Subcutaneous abdominal adipose tissue (tissue), 5 donors: ENCODE data around the gene ATP11A.
"Not testable (repeated sequence)": the region's sequence is repeated elsewhere in the genome, so short reads cannot be mapped to it uniquely, and the experiment has no call there.

Experiments used
- H3K27ac ChIP-seq: one replicate; pipeline ENCODE4 v1.7.0; 2013; ENCODE audit warnings: low read depth, mild to moderate bottlenecking, inconsistent platforms, low read length, moderate library complexity
- H3K27me3 ChIP-seq, 5 donors: one replicate each; pipeline ENCODE4 v1.7.0; 2013; ENCODE audit warnings: low read length in 5 of 5, inconsistent platforms in 1 of 5; ENCODE audit not compliant: control insufficient read depth in 5 of 5, insufficient read depth in 4 of 5
- H3K36me3 ChIP-seq, 5 donors: one replicate each; pipeline ENCODE4 v1.7.0; 2013; ENCODE audit warnings: low read length in 5 of 5; ENCODE audit not compliant: control insufficient read depth in 5 of 5, insufficient read depth in 5 of 5
- H3K4me1 ChIP-seq, 5 donors: one replicate each; pipeline ENCODE4 v1.7.0; 2013; ENCODE audit warnings: low read length in 5 of 5, mild to moderate bottlenecking in 3 of 5, moderate library complexity in 1 of 5; ENCODE audit not compliant: control insufficient read depth in 5 of 5, insufficient read depth in 5 of 5
- H3K4me3 ChIP-seq, 5 donors: one replicate each; pipeline ENCODE4 v1.7.0; 2013; ENCODE audit warnings: low read length in 5 of 5, low read depth in 1 of 5
- H3K9ac ChIP-seq, 5 donors: one replicate each; pipeline ENCODE4 v1.7.0; 2013; ENCODE audit warnings: low read length in 5 of 5, mild to moderate bottlenecking in 4 of 5, moderate library complexity in 3 of 5
- H3K9me3 ChIP-seq, 5 donors: one replicate each; pipeline ENCODE4 v1.7.0; 2013; ENCODE audit warnings: low read length in 5 of 5; ENCODE audit not compliant: control insufficient read depth in 5 of 5
- donor health status: healthy.
- donor health status: healthy.
- donor health status: healthy.
- donor health status: healthy.
- donor health status: healthy.

Gene ATP11A

DNA sequence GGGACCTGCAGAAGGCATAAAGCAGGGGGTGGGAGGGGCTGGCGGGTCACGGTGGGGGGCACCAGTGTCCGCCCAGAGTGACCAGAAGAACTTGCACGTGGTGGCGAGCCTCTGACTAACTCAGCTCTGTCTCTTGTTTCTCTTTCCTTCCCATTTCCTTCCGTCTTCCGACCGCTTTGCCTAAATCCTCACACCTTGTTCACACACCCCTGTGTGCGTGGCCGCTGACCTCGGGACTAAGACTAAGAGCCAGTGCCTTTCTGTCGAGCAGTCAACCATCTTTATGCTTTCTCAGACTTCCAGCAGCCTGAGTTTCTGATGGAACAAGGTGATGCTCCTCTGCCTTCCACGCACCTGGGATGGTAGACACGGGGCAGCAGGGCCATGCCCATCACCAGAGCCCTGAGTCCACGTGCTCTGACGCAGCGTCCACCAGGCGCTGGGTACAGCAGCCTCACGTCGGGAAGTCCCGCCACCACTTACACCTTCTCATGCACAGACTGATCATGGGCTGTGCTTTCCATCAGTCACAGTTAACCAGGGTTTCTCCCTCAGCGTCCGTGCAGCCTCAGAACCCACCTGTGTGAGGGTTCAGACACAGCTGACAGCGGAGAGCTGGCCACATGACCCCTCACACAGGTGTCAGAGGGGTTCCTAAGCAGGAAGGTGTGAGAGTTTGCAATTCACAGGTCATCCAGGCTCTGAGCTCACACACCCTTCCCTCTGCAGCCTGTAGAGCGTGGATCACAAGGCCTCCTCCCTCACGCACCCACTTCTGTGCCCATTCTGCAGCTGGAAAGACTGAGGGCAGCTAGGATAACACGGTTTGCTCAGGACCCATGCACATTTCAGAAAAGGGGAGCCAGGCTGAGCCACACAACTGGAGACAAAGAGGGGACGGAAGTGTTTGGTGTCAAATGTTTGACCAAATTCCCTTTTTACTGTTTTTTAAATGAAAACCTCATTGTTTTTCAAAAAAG is 188.4 kb downstream of the ATP11A start:
- Histone ChIP-seq H3K27me3 (no peaks in the 10 kb centered on the region), H3K4me3 (no peak overlapping the region), H3K9me3 (no peaks in the 10 kb centered on the region), H3K36me3 (peaks cover 0 to 75% (median 62%) of the 10 kb centered on the region in 5 donors), H3K4me1 (peaks cover 3 to 8% (median 4%) of the 10 kb centered on the region in 5 donors), H3K27ac (no peak overlapping the region), H3K9ac (no peak overlapping the region)

DNA sequence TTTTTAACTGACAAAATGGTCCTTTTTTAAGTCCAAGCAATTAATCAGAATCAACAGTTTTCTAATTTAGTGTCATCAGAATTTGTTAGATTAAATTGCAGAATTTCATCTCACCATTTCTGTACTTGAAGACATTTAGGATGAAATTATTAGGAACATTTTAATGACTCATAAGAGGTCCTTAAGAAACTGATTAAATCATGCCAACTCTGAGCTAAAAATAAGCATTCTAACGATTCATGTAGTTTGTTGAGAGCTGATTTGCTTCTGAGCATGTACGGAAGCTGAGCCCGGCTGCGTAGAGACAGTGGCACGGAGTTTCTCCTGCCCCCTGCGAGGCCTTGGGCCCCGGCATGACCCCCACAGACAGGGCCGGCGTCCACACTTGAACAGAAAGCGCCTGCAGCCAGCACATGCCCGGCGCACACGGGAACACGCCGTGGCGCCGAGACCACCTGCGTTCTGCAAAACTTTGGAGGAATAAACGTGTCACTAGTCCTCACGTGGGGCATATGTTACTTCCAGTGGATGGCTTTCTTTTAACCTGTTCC is 189.5 kb downstream of the ATP11A start:
- Histone ChIP-seq H3K4me3 (no peak overlapping the region), H3K27ac (no peak overlapping the region), H3K4me1 (peaks cover 1 to 5% (median 3%) of the 10 kb centered on the region in 5 donors), H3K9ac (no peak overlapping the region), H3K9me3 (no peaks in the 10 kb centered on the region), H3K36me3 (peaks cover 0 to 79% (median 64%) of the 10 kb centered on the region in 5 donors), H3K27me3 (no peaks in the 10 kb centered on the region)

DNA sequence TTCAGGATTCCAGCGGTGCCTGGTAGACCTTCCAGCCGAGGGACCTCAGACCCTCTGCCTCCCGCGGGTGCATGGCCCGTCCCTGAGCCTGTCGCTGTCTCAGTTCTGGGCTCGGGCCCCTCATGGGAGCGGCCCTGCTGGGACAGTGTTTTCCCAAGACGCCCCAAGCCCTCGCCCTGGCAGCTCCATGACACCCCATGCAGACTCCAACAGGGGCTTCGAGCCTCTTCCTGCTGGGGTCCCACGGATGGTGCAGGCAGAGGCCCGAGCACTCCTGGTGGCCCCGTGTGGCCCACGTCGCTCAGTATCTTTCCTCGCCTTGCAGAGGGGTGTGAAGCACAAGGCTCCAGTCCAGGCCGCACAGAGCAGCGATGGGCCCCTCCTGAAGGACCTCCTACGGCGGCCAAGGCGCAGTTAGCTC is 190.4 kb downstream of the ATP11A start:
- Histone ChIP-seq H3K27me3 (no peaks in the 10 kb centered on the region), H3K9me3 (no peaks in the 10 kb centered on the region), H3K27ac (no peak overlapping the region), H3K9ac (no peak overlapping the region), H3K4me1 (peaks cover 0 to 3% (median 0%) of the 10 kb centered on the region in 5 donors), H3K36me3 (peaks cover 0 to 87% (median 67%) of the 10 kb centered on the region in 5 donors), H3K4me3 (no peak overlapping the region)

DNA sequence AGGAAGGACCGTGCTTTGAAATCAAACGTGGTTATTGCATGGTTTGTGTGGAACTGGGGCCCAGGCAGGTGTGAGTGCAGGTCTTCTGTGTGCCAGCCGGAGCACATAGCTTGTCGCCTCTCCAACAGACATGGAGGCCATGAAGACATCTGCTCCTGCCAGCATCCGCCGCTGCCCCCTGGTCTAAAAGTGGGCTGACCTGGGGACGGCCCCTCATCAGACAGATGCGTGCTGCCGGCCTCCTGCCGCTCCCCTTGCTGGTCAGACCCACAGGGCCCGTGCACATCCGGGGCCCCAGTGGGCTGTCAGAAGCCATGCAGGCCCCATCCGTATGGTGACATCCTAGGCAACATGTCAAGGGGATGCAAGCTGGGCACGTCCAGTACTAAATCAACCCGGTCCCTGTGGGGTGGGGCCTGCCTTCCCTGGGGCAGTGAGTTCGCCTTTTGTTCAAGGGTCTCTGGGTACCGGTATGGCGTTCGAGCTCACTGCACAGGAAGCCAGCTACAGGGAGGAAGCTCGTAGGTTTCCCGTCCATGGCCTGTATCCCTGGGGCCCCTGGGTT is 191.2 kb downstream of the ATP11A start:
- H3K4me3 ChIP-seq: no peak overlapping the region
- H3K36me3 ChIP-seq: peaks cover 0 to 80% (median 65%) of the 10 kb centered on the region in 5 donors
- no peaks in the 10 kb centered on the region for H3K27me3 ChIP-seq
- H3K4me1 ChIP-seq: peaks cover 3 to 6% (median 5%) of the 10 kb centered on the region in 5 donors
- H3K9ac ChIP-seq: no peak overlapping the region
- H3K27ac ChIP-seq: no peak overlapping the region
- H3K9me3 ChIP-seq: no peaks in the 10 kb centered on the region

DNA sequence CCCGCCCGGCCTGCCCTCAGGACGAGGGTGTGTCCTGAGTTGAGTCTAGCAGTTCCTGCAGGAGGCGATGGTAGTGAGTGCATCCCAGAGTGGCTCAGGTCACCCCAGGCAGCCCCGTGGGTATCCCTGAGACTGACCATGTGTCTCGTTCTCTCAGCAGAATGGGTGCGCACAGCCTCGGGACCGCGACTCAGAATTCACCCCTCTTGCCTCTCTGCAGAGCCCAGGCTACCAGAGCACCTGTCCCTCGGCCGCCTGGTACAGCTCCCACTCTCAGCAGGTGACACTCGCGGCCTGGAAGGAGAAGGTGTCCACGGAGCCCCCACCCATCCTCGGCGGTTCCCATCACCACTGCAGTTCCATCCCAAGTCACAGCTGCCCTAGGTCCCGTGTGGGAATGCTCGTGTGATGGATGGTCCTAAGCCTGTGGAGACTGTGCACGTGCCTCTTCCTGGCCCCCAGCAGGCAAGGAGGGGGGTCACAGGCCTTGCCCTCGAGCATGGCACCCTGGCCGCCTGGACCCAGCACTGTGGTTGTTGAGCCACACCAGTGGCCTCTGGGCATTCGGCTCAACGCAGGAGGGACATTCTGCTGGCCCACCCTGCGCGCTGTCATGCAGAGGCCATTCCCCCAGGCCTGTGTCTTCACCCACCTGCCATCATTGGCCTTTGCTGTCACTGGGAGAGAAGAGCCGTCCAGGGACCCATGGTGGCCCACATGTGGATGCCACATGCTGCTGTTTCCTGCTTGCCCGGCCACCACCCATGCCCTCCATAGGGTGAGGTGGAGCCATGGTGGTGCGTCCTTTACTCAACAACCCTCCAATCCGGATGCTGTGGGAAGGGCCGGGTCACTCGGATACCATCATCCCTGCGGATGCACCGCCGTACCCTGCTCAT is 192.1 kb downstream of the ATP11A start:
- Histone ChIP-seq H3K4me3 (no peak overlapping the region), H3K36me3 (peaks cover 0 to 71% (median 59%) of the 10 kb centered on the region in 5 donors)

DNA sequence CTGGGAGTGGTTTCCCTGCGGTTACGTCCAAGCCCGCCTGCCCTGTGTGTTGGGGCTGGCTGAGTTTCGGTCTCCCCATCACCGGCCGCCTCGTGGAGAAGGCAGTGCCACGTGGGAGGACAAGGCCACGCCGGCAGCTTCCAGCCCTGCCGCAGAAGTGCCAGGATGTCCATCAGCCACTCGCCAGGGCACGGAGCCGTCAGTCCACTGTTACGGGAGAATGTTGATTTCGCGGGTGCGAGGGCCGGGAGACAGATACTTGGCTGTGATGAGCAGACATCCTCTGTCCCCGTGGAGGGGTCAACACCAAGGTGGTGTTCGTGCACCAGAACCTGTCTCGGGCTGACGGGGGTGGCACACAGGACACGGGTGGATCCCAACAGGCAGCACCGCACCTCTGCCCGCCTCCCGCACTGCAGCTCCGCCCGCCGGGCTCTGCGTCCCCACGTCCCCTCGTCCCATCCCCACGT is 192.8 kb downstream of the ATP11A start:
- Histone ChIP-seq H3K27ac (no peak overlapping the region), H3K27me3 (no peaks in the 10 kb centered on the region), H3K36me3 (peaks cover 0 to 64% (median 55%) of the 10 kb centered on the region in 5 donors), H3K9ac (no peak overlapping the region), H3K4me3 (no peak overlapping the region), H3K9me3 (no peaks in the 10 kb centered on the region), H3K4me1 (peaks cover 3 to 10% (median 8%) of the 10 kb centered on the region in 5 donors)

More for the DNA sequence above, 192.1 kb downstream of the ATP11A start:
- Histone ChIP-seq H3K27me3 (no peaks in the 10 kb centered on the region), H3K9ac (no peak overlapping the region), H3K9me3 (no peaks in the 10 kb centered on the region), H3K27ac (no peak overlapping the region), H3K4me1 (peaks cover 3 to 10% (median 8%) of the 10 kb centered on the region in 5 donors)

DNA sequence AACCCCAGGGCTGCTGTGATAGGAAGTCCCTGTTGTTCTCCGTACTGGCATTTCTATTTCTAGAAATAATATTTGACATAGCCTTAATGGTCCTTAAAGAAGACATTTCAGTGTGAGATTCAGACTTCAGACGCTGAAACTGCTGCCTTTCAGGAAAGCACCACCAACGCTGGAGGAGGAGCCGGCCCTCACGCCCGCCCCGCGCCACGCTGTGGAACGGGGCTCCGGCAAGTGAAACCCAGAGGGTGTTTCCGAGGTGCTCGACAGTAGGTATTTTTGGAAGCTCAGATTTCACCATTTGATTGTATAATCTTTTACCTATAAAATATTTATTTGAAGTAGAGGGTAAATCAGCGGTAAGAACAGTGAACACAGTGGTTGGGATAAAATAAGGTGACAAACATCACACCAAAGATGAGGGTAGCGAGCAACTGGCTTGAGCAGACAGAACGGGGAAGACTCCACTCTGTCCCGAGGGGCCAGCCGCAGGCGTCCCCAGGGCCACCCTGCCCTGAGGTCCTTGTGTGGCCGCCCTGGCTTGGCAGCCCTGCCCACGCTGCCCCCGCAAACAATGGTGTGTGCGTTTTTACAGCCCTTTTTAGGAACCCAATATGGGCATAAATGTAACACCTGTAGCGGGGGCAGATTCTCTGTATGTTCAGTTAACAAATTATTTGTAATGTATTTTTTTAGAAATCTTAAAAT is 193.6 kb downstream of the ATP11A start:
- Histone ChIP-seq H3K4me1 (peaks cover 2 to 10% (median 8%) of the 10 kb centered on the region in 5 donors), H3K4me3 (no peak overlapping the region), H3K27me3 (peaks cover 0 to 3% (median under 1%) of the 10 kb centered on the region in 5 donors), H3K36me3 (peaks cover 0 to 58% (median 49%) of the 10 kb centered on the region in 5 donors), H3K9ac (no peak overlapping the region), H3K27ac (no peak overlapping the region), H3K9me3 (no peaks in the 10 kb centered on the region)

DNA sequence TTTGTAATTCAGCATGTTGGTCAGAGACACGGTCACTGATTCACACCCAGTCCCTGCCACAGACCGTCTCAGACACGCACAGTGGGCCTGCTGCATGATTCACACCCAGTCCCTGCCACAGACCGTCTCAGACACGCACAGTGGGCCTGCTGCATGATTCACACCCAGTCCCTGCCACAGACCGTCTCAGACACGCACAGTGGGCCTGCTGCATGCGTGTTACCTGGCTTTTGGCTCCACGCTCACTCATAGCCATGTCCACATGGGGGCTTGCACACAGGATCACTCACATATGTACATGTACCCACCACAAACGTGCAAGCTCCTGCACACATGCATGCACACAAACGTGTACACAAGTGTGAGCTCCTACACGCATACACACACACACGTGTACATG is 194.9 kb downstream of the ATP11A start:
- not testable (repeated sequence) for H3K27me3 ChIP-seq, H3K4me3 ChIP-seq, H3K9me3 ChIP-seq, H3K27ac ChIP-seq, H3K9ac ChIP-seq
- Histone ChIP-seq H3K4me1 (peaks cover 2 to 10% (median 8%) of the 10 kb centered on the region in 5 donors), H3K36me3 (peaks cover 0 to 47% (median 41%) of the 10 kb centered on the region in 5 donors)
